Immature natural killer cell (primary cell): ENCODE results near the gene MICAL2. TPM values are rescaled to one million over a fixed set of nuclear protein-coding genes. Genes with fewer than 3 reads are reported as not detected.
"Not testable (repeated sequence)": the region's sequence is repeated elsewhere in the genome, so short reads cannot be mapped to it uniquely, and the experiment has no call there.

Experiments used
- DNase-seq, 3 donors: peaks; one replicate each; pipeline ENCODE4 v3.0.0; 2022; ENCODE audit warnings: mixed read lengths in 1 of 3
- H3K27ac Mint-ChIP-seq, 6 donors: one replicate each; pipeline ENCODE4 v1.8.0; 2020; ENCODE audit warnings: mixed read lengths in 6 of 6, mild to moderate bottlenecking in 5 of 6, inconsistent platforms in 4 of 6, moderate library complexity in 3 of 6
- H3K27me3 Mint-ChIP-seq, 3 donors: one replicate each; pipeline ENCODE4 v1.8.0; 2020 to 2021; ENCODE audit warnings: low read depth in 3 of 3, mild to moderate bottlenecking in 3 of 3, mixed read lengths in 3 of 3, moderate library complexity in 3 of 3, inconsistent platforms in 1 of 3
- H3K36me3 Mint-ChIP-seq, 3 donors: one replicate each; pipeline ENCODE4 v1.8.0; 2020; ENCODE audit warnings: mixed read lengths in 3 of 3, inconsistent platforms in 2 of 3, mild to moderate bottlenecking in 2 of 3
- H3K4me1 Mint-ChIP-seq, 2 donors: one replicate each; pipeline ENCODE4 v1.8.0; 2020; ENCODE audit warnings: inconsistent platforms in 2 of 2, mild to moderate bottlenecking in 2 of 2, mixed read lengths in 2 of 2, moderate library complexity in 1 of 2
- H3K4me3 Mint-ChIP-seq, 5 donors: one replicate each; pipeline ENCODE4 v1.8.0; 2020; ENCODE audit warnings: mild to moderate bottlenecking in 5 of 5, mixed read lengths in 5 of 5, inconsistent platforms in 3 of 5, moderate library complexity in 3 of 5
- H3K9me3 Mint-ChIP-seq, 6 donors: one replicate each; pipeline ENCODE4 v1.8.0; 2020; ENCODE audit warnings: mild to moderate bottlenecking in 6 of 6, mixed read lengths in 6 of 6, inconsistent platforms in 4 of 6, moderate library complexity in 3 of 6
- polyA plus RNA-seq, 3 donors: library from polyadenylated mRNA; unstranded; fragments of 300-500 nt; fragmentation: Illumina TruSeq; gene quantifications; one replicate each; pipeline ENCODE4 v1.2.3, GENCODE V29; 2021

Gene MICAL2
- polyA plus RNA-seq, 3 donors from 2014 or later = 7.0 to 35.0 (median 10.1) TPM

DNA sequence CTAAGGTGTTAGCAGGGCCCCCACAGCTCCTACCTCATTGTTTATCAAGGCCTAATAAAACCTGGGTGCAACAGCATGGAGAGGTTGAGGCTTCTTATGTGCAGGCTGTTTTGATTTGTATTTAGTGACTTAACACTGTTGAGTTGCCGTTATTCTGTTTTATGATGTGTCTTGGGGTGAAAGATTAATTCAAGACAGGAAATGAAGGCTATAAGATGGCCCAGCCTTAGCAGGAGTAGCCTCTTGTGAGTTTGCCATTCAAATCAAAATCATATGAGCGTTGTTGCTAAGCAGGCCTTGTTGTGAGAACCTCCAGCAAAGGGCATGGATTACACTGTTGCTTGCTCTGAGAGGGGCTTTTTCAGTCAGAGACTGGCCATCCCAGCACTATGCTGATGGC is 31.8 kb downstream of the MICAL2 start:
- no peak overlapping the region for H3K4me3 Mint-ChIP-seq
- peak overlapping the region in 2 of 6 donors; percentile 17 to 23 for H3K27ac Mint-ChIP-seq
- H3K4me1 Mint-ChIP-seq = peaks cover 25 to 47% of the 10 kb centered on the region in 2 donors
- H3K36me3 Mint-ChIP-seq = peaks cover 11 to 17% (median 16%) of the 10 kb centered on the region in 3 donors
- no peak for DNase-seq
- H3K27me3 Mint-ChIP-seq = peaks cover 2 to 3% (median 3%) of the 10 kb centered on the region in 3 donors
- H3K9me3 Mint-ChIP-seq = no peaks in the 10 kb centered on the region

DNA sequence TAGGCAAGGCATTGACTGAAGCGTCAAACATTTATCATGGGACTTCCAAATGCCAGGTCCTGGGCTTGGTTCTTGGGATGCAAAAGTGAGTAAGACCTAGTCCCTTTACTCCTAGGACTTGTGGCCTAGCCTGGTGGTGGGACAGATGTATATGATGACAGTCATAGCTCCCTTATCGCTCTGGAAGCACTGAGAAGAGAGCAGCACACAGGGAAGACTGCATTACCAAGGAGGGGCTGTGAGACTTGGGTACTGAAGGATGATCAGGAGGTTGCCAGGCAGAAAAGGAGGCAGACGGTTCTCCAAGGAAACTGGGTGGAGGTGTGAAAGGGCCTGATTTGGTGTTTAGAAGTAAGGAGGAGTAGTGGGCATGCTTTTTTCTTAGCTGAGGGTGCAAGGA is 32.5 kb downstream of the MICAL2 start:
- H3K27me3 Mint-ChIP-seq = peaks cover 2 to 3% (median 3%) of the 10 kb centered on the region in 3 donors

DNA sequence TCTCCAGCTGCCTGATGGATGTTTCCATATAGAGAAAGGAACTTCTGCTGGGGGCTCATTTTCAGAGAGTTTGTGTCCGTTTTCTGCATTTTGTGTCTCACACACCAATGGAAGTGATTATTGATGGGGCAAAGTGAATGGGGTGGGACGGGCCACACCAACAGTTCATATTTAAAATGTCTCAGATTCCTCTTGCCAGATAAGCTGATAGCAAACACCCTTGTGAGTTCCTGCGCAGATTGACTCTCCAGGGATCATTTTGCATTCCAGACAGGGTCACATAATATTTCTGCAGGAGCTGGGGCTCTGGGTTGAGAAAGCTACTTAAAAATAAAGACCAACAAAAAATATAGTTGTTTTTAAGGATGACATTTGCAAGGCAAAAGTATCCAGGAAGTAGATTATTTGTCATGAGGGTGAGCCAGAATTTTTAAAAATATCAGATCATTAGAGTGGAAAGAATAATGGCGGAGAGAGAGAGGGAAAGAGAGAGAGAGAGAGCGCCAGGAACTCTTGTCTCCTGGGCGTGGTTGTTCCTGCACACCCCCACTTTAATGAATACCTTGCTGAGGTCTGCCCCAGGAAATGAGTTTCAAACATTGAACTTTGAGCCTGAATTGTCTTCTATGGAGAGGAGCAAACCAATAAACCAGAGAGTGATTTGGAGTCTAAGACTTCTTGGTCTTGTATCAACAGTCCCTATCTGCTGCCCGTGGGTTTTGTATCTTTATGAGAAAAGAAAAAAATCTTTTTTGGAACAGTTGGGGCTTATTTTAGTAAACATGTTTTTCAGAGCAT is 33.3 kb downstream of the MICAL2 start:
- Mint-ChIP-seq H3K4me3 (no peak overlapping the region), H3K27ac (peak overlapping the region in 3 of 6 donors; percentile 47 to 68 (median 65)), H3K9me3 (no peaks in the 10 kb centered on the region), H3K36me3 (peaks cover 11 to 23% (median 16%) of the 10 kb centered on the region in 3 donors), H3K4me1 (peaks cover 25 to 47% of the 10 kb centered on the region in 2 donors), H3K27me3 (peaks cover 2 to 4% (median 3%) of the 10 kb centered on the region in 3 donors)
- DNase-seq = no peak

More for the DNA sequence above, 32.5 kb downstream of the MICAL2 start:
- H3K9me3 Mint-ChIP-seq = no peaks in the 10 kb centered on the region
- DNase-seq = no peak
- H3K4me3 Mint-ChIP-seq = no peak overlapping the region
- peaks cover 25 to 47% of the 10 kb centered on the region in 2 donors for H3K4me1 Mint-ChIP-seq
- H3K27ac Mint-ChIP-seq = peak overlapping the region in 2 of 6 donors; percentile 13 to 29
- peaks cover 11 to 20% (median 16%) of the 10 kb centered on the region in 3 donors for H3K36me3 Mint-ChIP-seq

DNA sequence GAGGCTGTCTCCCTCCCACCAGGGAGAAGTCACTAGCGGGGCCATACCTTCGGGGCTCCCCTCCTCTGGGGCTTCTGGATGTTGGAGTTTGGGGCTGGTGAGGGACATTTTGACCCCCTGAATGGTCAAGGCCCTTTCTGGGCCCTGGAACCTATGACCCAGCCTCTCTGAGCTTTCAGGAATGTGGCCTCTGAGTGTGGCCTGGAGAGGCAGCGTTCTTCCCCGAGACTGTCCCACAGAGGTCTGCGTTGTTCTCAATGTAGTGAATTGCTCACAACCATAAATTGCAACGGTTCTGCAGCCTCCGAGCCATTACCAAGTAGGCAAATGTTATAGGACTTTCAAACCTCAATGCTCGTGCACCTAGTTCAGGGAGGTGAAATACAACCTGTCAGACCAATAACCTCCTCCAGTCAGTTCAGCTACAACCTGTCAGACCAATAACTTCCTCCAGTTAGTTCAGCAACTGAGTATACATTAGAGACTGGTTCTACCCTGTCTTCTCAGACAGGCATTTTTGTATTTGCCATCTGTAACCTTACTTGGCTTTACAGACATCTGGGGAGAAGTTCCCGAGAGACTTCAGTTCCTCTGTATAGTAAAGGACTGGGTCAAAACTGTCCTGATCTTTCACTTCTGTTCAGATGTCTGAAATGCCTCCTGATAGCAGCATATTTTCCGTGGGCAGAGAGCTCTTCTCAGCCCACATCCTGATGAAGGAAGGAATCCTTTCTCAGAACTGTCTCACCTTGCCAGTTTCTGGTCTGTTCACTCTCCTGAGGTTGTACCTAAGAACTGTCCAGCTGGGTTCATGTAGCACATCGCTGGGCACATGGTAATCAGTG is 34.2 kb downstream of the MICAL2 start:
- Mint-ChIP-seq H3K36me3 (peaks cover 11 to 26% (median 16%) of the 10 kb centered on the region in 3 donors), H3K4me1 (peaks cover 25 to 52% of the 10 kb centered on the region in 2 donors), H3K9me3 (no peaks in the 10 kb centered on the region), H3K27me3 (peaks cover 2 to 6% (median 4%) of the 10 kb centered on the region in 3 donors), H3K27ac (peak overlapping the region in 4 of 6 donors; percentile 4 to 41 (median 14)), H3K4me3 (no peak overlapping the region)
- DNase-seq = no peak

DNA sequence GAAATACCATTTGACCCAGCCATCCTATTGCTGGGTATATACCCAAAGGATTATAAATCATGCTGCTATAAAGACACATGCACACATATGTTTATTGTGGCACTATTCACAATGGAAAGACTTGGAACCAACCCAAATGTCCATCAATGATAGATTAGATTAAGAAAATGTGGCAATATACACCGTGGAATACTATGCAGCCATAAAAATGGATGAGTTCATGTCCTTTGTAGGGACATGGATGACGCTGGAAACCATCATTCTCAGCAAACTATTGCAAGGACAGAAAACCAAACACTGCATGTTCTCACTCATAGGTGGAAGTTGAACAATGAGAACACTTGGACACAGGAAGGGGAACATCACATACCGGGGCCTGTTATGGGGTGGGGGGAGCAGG is 36.3 kb downstream of the MICAL2 start:
- Mint-ChIP-seq H3K36me3 (peaks cover 0 to 15% (median 4%) of the 10 kb centered on the region in 3 donors), H3K4me1 (peaks cover 18 to 45% of the 10 kb centered on the region in 2 donors)

DNA sequence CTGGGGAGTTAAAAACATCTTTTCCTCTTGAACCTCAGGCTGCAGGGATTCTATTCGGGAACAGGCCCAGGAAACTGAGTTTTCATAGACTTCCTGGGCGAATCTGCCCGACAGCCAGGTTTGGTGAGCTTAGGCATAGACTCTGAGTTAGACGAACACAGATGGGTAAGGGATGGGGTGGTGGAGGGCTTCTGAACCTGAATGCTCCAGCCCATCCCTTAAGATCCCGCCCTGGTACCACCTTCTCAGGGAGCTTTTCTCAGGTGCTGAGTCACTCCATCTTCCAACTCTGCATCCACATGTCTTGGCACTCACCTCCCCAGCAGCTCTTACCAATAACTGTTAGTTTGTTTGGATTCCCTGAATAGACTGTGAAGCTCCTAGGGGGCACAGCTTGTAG is 37.4 kb downstream of the MICAL2 start:
- Mint-ChIP-seq H3K36me3 (peaks cover 0 to 15% (median 8%) of the 10 kb centered on the region in 3 donors), H3K27ac (peak overlapping the region in 2 of 6 donors; percentile 27 to 45), H3K4me1 (peaks cover 19 to 42% of the 10 kb centered on the region in 2 donors), H3K4me3 (no peak overlapping the region), H3K9me3 (no peaks in the 10 kb centered on the region), H3K27me3 (peaks cover 4 to 6% (median 5%) of the 10 kb centered on the region in 3 donors)
- no peak for DNase-seq

More for the DNA sequence above, 36.3 kb downstream of the MICAL2 start:
- H3K9me3 Mint-ChIP-seq, DNase-seq, H3K27me3 Mint-ChIP-seq, H3K4me3 Mint-ChIP-seq, H3K27ac Mint-ChIP-seq: not testable (repeated sequence)

DNA sequence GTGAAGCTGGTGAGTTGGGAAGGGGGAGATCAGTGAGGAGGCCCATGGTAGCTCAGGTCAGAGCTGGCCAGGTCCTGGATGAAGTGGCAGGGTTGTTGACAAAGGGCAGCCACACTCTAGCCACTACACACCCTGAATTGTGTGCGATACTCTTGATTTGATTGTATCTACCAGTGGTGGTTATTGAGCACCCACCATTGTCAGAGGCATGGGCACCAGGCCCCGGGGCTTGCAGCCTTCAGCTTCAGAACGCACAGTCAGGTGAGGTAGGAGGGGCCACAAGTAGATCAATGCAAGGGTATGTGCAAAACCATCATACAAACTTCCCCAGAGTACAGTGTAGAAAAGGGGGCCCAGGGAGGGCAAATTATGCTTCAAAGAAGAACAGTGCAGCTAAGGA is 38.1 kb downstream of the MICAL2 start:
- Mint-ChIP-seq H3K27me3 (peaks cover 1 to 6% (median 3%) of the 10 kb centered on the region in 3 donors), H3K27ac (peak overlapping the region in 1 of 6 donors; percentile 27), H3K4me3 (no peak overlapping the region), H3K9me3 (no peaks in the 10 kb centered on the region), H3K36me3 (peaks cover 0 to 15% (median 8%) of the 10 kb centered on the region in 3 donors), H3K4me1 (peaks cover 17 to 37% of the 10 kb centered on the region in 2 donors)
- no peak for DNase-seq

DNA sequence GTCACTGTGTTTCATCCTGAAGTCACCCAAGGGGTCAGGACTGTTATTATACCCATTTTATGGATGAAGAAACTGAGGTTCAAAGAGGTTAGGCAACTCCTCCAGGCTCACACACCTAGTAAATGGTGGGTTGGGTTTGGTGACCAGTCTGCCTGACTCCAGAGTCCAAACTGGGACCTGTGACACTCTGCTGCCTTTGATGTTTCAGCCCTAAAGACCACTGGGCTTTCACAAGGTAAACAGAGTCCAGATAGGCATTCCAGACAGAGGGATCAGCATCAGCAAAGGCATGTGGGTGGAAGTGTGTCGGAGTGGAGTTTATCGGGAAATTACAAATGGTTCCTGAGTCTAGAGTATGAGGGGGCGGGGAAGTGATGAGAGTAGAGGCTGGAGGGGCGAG is 38.5 kb downstream of the MICAL2 start:
- no peak overlapping the region for H3K4me3 Mint-ChIP-seq
- H3K9me3 Mint-ChIP-seq = no peaks in the 10 kb centered on the region
- H3K36me3 Mint-ChIP-seq = peaks cover 0 to 15% (median 11%) of the 10 kb centered on the region in 3 donors
- peaks cover 16 to 33% of the 10 kb centered on the region in 2 donors for H3K4me1 Mint-ChIP-seq
- no peak for DNase-seq
- H3K27me3 Mint-ChIP-seq = peaks cover 1 to 4% (median 4%) of the 10 kb centered on the region in 3 donors
- peak overlapping the region in 2 of 6 donors; percentile 27 to 66 for H3K27ac Mint-ChIP-seq

DNA sequence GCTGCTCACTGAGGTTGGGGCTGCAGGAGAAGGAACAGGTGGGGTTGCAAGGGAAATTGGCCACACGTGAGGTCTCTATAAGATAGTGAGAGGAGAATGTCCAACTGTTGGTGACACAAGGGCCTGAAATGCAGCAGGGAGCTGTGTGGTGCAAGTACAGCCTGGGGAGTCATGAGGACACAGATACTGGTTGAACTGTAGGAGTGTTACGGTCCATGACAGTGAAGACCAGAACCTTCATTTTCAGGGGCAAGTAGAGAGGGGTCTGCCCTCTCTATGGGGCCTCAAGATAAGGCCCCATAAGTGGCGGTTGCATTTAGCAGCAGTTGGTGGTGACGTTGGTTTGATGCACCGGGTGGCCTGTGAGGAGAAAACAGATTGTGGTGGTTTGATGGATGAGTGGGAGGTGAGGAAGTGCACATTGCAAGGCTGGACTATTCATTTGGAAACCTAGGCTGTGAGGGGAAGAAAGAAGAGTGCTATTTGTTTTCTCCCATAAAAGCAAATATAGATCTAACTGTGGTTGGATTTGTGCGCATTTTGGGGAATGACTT is 39.4 kb downstream of the MICAL2 start:
- Mint-ChIP-seq H3K4me3 (no peak overlapping the region), H3K9me3 (no peaks in the 10 kb centered on the region), H3K4me1 (peaks cover 8 to 24% of the 10 kb centered on the region in 2 donors), H3K27ac (peak overlapping the region in 2 of 6 donors; percentile 29 to 41), H3K27me3 (peaks cover 1 to 5% (median 3%) of the 10 kb centered on the region in 3 donors), H3K36me3 (peaks cover 0 to 15% (median 13%) of the 10 kb centered on the region in 3 donors)
- no peak for DNase-seq

DNA sequence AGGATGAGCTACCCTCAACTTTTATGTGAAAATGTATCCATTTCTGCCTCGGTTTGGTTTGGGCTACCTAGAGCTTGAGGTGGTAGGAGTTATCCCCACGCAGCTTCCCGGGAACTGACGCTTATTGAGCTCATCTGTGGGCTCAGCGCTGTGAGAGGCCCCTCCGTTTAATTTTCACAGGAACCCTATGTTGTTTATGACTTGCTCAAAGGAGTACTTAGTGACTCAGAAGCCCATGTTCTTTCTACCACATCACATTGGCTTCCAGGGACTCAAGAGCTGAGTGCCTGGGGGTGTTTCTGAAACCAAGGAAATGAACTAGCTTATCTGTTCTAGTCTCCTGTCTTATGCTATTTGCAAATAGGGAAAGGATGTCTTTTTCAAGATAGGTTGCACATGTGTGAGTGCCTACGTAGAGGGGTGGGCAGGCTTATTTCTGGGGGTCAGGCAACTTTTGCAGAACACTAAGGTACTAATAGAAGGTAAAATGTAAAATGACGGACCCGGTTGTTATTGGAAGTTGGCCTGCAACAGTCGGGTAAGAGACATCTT is 40.5 kb downstream of the MICAL2 start:
- Mint-ChIP-seq H3K36me3 (peaks cover 0 to 15% (median 13%) of the 10 kb centered on the region in 3 donors), H3K4me3 (no peak overlapping the region), H3K4me1 (peaks cover 7 to 27% of the 10 kb centered on the region in 2 donors), H3K27me3 (peaks cover 3 to 5% (median 3%) of the 10 kb centered on the region in 3 donors), H3K27ac (no peak overlapping the region), H3K9me3 (no peaks in the 10 kb centered on the region)
- no peak for DNase-seq

DNA sequence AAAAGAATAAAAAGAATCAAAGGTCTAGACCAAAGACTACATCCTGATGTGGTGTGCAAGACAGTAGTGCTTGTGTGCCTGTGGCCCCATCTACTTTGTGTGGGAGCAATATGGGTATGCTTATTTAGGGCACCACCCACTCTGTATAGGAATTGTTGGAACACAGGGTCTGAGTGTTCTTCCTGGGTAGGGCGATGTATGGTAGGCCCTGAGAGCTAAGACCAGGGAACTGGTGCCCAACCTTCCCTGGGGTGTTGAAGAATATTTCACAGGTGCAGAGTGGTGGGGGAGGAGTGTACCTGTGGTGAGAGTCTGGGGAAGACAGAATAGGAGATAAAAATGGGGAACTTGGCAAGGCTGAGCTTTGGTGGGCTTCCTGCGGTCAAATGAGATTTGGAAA is 41.9 kb downstream of the MICAL2 start:
- peaks cover 0 to 12% (median 9%) of the 10 kb centered on the region in 3 donors for H3K36me3 Mint-ChIP-seq
- no peak overlapping the region for H3K4me3 Mint-ChIP-seq
- peaks cover 3 to 5% (median 3%) of the 10 kb centered on the region in 3 donors for H3K27me3 Mint-ChIP-seq
- no peaks in the 10 kb centered on the region for H3K9me3 Mint-ChIP-seq
- peak overlapping the region in 1 of 6 donors; percentile 35 for H3K27ac Mint-ChIP-seq
- no peak for DNase-seq
- H3K4me1 Mint-ChIP-seq = peaks cover 18 to 41% of the 10 kb centered on the region in 2 donors

DNA sequence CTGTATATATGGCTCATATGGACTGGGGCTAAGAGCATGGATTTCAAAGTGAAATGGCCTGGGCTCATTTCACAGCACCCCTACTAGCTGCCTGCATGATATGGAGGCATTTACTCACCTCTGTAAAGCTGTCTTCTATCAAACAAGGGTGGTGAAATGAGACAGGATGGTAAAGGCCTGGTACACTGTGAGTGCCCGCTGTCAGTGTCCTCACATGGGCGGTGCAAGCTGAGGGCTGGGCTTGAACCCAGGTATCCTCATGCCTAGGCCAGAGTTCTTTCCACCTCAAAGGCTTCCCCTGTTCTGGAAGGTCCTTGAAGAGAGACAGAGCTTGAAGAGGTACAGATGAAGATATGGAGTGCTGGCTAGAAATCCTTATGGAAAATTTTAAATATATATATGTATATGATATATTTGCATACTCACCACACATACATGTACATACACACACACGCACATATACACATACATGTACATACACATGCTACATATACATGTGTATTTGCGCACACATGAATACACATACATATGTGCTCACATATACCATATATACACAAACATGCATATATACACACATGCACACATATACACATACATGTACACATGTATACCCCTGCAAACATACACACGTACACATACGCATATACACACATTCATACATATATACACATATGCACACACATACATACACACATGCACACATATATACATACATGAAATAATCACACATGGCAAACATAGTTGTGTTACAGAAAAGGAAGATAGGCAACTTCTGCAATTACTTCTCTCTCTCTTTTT is 44.7 kb downstream of the MICAL2 start:
- no peaks in the 10 kb centered on the region for H3K9me3 Mint-ChIP-seq
- H3K4me1 Mint-ChIP-seq = peaks cover 23 to 38% of the 10 kb centered on the region in 2 donors
- peak overlapping the region in 1 of 6 donors; percentile 9 for H3K27ac Mint-ChIP-seq
- no peak overlapping the region for H3K4me3 Mint-ChIP-seq
- peaks cover 0 to 8% (median 2%) of the 10 kb centered on the region in 3 donors for H3K27me3 Mint-ChIP-seq
- H3K36me3 Mint-ChIP-seq = peaks cover 0 to 9% (median 0%) of the 10 kb centered on the region in 3 donors
- no peak for DNase-seq
